ENCODE results near the gene MZF1.

Gene MZF1

GRCh38 chr19:58513694-58514563 is 59.2 kb downstream of the MZF1 start:
- H3K27me3 ChIP-seq (ENCODE audit: insufficient read depth, low read length, poor library complexity), result no peaks in the 10 kb centered on the region
- peak; percentile 88 for ATAC-seq (ENCODE audit: insufficient read depth, low read depth)
- H3K79me2 ChIP-seq (ENCODE audit: insufficient read depth, low read length), result peaks cover 48% of the 10 kb centered on the region
- peak overlapping the region; percentile 69 for H2AFZ ChIP-seq (ENCODE audit: low read depth, low read length)
- H3K27ac ChIP-seq (ENCODE audit: low read length), result peak overlapping the region; percentile 91
- peaks cover 29% of the 10 kb centered on the region for H3K36me3 ChIP-seq (ENCODE audit: insufficient read depth, low read length)
- peak overlapping the region; percentile 79 for H3K9ac ChIP-seq (ENCODE audit: low read depth, low read length)
- peaks cover 55% of the 10 kb centered on the region for H3K4me1 ChIP-seq (ENCODE audit: insufficient read depth, low read length)
- peak; percentile 96 for DNase-seq
- H4K20me1 ChIP-seq (ENCODE audit: insufficient read depth, low read length), result peaks cover 21% of the 10 kb centered on the region
- H3K9me3 ChIP-seq (ENCODE audit: insufficient read depth, low read length, severe bottlenecking), result no peaks in the 10 kb centered on the region
- peak overlapping the region; percentile 98 for H3K4me2 ChIP-seq (ENCODE audit: insufficient read depth, low read length)
- peak overlapping the region; percentile 56 to 94; a peak in 3 of 4 replicates for H3K4me3 ChIP-seq (ENCODE audit: low read depth in 1 of 2, low read length in 2 of 2)
- TF ChIP-seq EZH2 (IDR thresholded peaks at IDR 0.05; ENCODE audit: borderline replicate concordance, low read depth, low read length, severe bottlenecking) (no peak), CTCF (IDR thresholded peaks at IDR 0.05; ENCODE audit: borderline replicate concordance, extremely low read depth, low read length, poor library complexity, severe bottlenecking) (peak; percentile 99)

GRCh38 chr19:58513213-58513693 is 59.9 kb downstream of the MZF1 start:
- Histone ChIP-seq H3K79me2 (ENCODE audit: insufficient read depth, low read length) (peaks cover 41% of the 10 kb centered on the region), H3K4me3 (ENCODE audit: low read depth in 1 of 2, low read length in 2 of 2) (peak overlapping the region in 1 of 2 experiments; percentile 94; a peak in 2 of 4 replicates), H3K9me3 (ENCODE audit: insufficient read depth, low read length, severe bottlenecking) (no peaks in the 10 kb centered on the region), H3K4me2 (ENCODE audit: insufficient read depth, low read length) (peak overlapping the region; percentile 98), H3K36me3 (ENCODE audit: insufficient read depth, low read length) (peaks cover 29% of the 10 kb centered on the region), H4K20me1 (ENCODE audit: insufficient read depth, low read length) (peaks cover 15% of the 10 kb centered on the region), H3K9ac (ENCODE audit: low read depth, low read length) (peak overlapping the region; percentile 79), H3K27me3 (ENCODE audit: insufficient read depth, low read length, poor library complexity) (no peaks in the 10 kb centered on the region), H2AFZ (ENCODE audit: low read depth, low read length) (peak overlapping the region; percentile 69), H3K27ac (ENCODE audit: low read length) (peak overlapping the region; percentile 91), H3K4me1 (ENCODE audit: insufficient read depth, low read length) (peaks cover 48% of the 10 kb centered on the region)
- peak; percentile 2; the same call in 1 of the 3 replicates for ATAC-seq (ENCODE audit: insufficient read depth, low read depth)
- no peak for DNase-seq
- TF ChIP-seq CTCF (IDR thresholded peaks at IDR 0.05; ENCODE audit: borderline replicate concordance, extremely low read depth, low read length, poor library complexity, severe bottlenecking) (no peak), EZH2 (IDR thresholded peaks at IDR 0.05; ENCODE audit: borderline replicate concordance, low read depth, low read length, severe bottlenecking) (no peak)
